Islet precursor cell (in vitro differentiated cells): ENCODE data around the gene RNF180.
"Not testable (repeated sequence)": the region's sequence is repeated elsewhere in the genome, so short reads cannot be mapped to it uniquely, and the experiment has no call there.

ENCODE experiments used
- DNase-seq: peaks from one replicate; pipeline ENCODE4 v3.0.0-alpha.2; 2018

The RNF180 gene

DNA sequence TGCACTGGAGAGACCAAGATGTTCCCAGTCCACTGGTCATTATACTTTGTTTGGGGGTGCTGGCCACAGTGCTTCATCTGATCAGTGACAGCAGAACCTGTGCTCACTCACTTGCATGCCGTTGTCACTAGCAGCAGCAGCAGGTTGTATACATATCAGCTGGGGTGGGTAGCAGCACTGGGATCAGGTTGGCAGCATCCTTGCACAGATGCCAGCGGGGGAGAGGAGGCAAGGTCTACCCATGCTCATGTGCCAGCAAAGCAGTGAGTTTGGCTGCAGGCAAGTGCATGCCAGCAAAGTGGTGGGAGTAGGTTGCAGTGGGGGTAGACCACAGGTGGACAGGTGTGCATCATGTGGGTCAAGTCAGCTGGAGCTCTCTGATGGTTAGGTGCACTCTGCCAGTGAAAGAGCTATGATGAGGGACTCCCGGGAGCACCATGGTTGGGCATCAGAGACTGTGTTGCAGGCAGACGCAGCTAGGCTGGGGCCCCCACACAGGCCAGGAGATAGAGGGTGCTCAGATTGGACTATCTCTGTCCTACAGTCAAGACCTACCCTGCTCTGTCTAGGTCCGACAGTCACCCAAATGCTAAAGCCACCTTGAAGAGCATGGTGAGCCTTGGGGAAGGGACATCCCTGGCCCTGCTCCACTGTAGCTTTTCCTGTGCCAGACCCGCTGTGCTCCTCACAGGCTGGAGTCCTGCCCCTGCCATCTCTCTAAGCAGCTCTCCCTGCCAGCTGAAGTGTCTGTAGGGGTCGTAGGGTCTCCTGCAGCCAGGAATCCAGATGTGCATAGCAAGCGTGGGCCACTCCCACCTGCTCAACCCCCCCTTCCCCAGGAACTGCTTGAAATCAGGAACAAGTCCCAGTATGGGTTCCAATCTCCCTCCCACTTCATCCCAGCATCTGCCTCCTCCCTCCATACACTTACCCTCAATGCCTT lies 119.8 kb downstream of the RNF180 start:
- DNase-seq: no peak

- DNase-seq: no peak
Measured at GRCh38 chr5:64286381-64286780, 120.7 kb downstream of the RNF180 start.

DNA sequence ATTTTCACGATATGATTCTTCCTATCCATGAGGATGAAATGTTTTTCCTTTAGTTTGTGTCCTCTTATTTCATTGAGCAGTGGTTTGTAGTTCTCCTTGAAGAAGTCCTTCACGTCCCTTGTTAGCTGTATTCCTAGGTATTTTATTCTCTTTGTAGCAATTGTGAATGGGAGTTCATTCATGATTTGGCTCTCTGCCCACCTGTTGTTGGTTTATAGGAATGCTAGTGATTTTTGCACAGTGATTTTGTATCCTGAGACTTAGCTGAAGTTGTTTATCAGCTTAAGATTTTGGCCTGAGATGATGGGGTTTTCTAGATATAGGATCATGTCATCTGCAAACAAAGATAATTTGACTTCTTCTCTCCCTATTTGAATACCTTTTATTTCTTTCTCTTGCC lies 122.9 kb downstream of the RNF180 start:
- not testable (repeated sequence) for DNase-seq

DNA sequence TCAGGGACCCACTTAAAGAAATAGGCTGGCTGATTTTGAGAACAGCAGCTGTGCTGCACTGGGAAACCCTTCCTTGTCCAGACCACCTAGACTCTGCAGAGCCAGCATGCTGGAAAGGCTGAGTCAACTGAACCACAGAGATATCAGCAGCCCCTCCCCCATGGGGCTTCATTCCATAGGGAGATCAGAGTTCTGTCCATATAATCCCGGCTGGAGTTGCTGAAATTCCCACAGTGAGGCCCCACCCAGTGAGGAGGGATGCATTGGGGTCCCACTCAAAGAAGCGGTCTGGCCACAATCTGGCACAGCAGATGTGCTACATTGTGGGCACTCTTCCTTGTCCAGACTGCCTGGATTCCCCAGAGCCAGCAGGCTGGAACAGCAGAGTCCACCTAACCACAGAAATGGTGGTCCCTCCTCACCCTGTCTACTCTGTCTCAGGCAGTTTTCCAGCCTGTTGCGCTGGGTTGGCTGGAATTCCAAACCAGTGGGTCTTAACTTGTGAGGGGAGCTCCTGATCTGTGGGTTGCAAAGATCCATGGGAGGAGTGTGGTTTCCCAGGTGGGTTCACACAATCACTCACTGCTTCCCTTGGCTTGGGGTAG lies 127.1 kb downstream of the RNF180 start:
- peak; percentile 75 for DNase-seq

- no peak for DNase-seq
Measured at GRCh38 chr5:64295101-64295500, 129.5 kb downstream of the RNF180 start.

DNA sequence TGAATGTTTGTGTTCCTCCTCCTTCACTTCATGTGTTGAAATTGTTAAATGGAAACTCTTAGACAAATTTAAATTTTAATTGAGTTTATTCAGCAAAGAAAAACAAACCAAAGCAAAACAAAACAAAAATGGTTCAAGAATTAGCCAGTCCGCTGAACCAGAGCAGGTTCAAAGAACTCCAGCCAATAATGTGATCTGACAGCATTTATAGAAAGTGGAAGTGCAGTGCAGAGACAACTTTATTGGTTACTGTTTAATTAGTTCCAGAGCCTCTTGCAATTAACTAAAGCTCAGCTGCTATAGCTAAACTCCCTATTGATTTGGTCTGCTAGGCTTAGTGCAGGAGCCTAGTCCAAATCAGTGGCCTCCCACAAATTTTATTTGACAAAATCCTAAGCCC lies 132.9 kb downstream of the RNF180 start:
- DNase-seq: no peak

DNA sequence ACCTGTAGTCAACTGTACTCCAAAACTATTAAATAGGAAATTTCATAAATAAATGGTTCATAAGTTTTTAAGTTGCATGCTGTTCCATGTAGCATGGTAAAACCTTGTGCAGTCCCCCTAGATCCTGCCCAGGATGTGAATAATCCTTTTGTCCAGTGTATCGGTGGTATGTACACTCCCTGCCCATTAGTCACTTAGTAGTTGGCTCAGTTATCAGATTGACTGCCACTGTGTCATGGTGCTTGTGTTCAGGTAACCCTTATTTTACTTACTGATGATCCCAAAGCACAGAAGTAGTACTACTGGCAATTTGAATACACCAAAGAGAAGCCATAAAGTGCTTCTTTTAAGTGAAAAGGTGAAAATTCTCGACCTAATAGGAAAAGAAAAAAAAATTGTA lies 134.2 kb downstream of the RNF180 start:
- DNase-seq: no peak

DNA sequence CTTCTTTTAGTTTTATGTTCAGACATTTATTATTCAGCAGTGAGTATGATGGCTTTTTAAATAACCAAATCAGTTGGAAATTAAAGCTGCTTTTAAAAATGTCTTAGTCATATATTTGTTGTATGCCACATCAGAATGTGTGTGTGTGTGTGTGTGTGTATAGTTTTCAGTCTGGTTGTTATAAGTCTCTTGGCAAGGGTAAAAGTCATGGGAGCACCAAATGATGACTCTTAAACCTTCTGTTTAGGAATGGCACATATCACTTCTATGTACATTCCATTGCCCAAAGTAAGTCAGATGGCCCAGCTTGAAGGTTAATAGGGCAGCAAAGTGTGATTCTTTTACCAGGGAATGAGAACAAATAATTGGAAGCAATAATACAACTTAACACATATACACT lies 135.9 kb downstream of the RNF180 start:
- DNase-seq: no peak

- DNase-seq: no peak
Measured at GRCh38 chr5:64308135-64308534, 142.5 kb downstream of the RNF180 start.

DNA sequence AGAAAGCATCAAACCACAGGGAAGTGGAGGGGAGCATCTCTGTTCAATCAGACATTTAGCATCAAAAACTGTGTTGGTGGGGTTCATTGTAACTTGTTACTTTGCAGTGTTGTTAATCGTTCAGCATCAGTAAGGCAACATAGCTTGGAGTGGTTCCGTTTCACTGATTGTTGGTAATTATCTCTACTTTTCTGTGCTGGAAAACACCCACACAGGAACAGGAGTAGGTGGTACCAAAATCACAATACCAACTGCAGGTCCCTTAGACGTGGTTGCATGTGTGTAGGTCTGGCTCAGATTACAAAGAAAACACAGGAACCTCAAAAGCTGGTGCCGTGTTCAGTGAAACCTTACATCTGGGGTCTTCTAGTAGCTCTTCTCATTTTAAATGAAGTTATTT lies 146.8 kb downstream of the RNF180 start:
- no peak for DNase-seq

DNA sequence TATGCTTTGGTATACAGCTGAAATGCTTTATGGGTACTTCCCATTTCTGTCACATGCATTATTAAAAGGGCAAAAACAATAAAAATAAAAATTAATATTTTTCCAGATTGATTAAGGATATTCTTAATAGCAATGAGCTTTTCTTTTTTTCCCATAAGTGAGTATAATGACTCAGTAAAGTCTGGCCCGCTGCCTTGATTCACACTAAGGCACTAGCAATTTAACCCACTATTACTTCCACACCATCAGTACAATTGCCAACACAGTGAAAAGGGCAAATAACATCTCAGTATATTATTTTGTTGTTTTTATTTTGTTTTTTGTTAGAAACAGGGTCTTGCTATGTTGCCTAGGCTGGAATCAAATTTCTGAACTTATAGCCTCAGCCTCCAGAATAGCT lies 150.1 kb downstream of the RNF180 start:
- DNase-seq: no peak

DNA sequence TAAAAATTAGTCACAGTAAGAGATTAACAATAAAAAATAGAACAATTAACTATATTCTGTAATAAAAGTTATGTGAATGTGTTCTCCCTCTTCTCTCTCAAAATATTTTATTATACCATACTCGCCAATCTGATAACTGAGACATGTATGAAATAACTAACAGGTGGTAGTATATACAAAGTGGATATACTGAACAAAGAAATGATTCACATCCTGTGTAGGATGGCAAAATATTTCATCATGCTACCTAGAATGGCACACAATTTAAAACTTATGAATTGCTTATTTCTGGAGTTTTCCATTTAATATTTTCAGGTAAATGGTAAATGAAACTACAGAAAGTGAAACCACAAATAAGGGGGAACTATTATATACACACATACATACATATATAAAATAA lies 152.5 kb downstream of the RNF180 start:
- no peak for DNase-seq

DNA sequence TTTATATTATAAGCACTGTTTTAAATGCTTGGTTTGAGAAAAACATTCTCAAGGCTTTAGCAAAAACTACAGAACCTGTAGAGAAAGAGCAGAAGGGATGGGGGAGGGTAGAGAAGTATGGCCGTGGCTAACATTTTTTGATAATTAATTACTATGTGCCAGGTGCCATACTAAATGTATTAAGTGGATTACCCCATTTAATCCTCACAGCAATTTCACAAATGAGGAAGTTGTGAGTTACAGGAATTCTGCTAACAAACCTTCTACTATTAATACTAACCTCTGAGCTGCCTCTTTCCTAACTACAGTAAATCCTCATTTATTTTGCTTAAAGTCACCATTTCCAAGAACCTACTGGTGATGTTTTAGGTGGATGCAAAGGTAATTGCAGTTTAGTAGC lies 157.9 kb downstream of the RNF180 start:
- no peak for DNase-seq

GRCh38 chr5:64330728-64331231 lies 165.1 kb downstream of the RNF180 start:
- DNase-seq: no peak

DNA sequence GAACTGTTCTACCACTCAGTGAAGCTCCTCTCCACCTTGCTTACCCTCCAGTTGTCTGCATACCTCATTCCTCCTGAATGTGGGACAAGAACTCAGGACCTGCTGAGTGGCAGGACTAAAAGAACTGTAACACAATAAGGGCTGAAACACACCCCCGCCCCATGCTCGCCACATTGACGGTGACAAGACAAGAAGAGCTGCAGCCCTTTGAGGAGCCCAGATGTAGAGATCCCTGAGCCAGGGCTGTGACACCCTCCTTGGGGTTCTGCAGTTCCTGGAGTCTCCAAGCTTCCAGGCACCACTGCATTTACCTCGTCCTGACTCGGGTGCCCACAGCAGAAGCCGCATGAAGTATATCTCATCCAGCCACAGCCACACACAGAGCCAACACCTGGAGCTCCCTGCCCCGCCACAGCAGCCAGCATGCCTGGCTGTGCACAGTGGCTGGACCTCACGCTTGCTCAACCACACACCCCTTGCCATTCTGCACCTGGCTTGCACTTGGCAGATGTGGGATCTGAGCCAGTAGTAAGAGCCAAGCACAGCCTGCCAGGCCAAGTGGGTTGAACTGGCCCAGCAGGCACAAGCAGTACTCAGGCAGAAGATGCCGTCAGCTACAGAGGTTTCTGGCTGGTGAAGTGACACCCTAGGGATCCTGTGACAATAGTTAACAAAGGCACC lies 166.1 kb downstream of the RNF180 start:
- DNase-seq: no peak

DNA sequence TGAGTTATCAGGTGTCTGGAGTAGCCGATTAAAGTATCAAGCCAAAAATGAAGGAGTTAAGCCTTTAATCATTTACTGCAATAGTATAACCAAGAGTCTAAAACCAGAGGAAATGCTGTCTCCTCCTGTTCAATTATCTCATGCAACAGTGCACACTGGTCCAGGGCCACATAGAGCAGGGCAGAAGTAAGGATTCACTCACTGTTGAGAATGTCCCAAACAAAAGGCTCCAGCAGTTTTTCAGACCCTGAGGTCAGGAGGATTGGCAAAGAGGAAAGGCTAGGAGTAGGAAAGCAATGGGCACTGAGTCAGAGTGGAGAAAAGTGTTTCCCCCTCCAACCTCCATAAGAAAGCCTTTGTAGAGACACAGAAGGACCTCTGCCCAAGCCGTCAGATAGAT lies 168.2 kb downstream of the RNF180 start:
- no peak for DNase-seq

- no peak for DNase-seq
Measured at GRCh38 chr5:64339769-64340168, 174.1 kb downstream of the RNF180 start.

- no peak for DNase-seq
Measured at GRCh38 chr5:64340293-64340692, 174.7 kb downstream of the RNF180 start.

- DNase-seq: no peak
Measured at GRCh38 chr5:64341340-64341739, 175.7 kb downstream of the RNF180 start.

DNA sequence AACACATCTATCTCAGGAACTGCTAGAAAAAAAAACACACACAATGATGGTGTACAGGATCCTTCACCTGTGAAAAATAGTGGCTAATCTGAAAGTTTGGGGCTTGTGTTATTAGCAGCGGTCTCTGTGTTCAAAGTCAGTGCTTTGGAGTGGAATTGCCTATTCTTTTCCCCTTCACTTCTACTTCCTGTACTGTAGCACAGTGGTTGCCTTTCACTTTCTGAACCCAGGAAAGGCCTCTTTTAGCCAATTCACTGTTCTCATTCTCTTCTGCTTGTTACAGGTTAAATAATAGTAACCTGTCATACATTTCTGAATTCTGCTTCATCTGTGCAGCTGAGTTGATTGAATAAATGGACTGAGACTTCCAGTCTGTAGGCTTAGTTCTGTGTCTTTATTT lies 178.9 kb downstream of the RNF180 start:
- DNase-seq: no peak

DNA sequence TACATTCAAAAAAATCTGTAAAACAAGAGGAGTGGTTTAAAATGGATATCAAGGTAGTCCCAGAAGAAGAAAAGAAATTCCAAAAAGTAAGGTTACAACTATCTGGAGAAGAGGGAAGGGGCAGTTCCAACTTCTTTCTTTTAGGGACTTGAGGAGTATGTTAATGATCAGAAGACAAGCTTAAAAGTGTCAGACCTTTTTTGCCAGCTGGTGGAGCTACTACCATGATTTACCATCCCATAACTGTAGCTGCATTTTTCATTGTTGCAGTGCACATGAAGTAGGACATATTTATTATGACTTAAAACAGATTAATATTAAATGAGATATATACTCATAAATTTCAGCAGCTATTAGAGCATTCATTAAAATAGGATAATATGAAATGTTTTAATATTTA lies 181.7 kb downstream of the RNF180 start:
- DNase-seq: no peak

- DNase-seq: no peak
Measured at GRCh38 chr5:64364426-64364825, 198.8 kb downstream of the RNF180 start.

DNA sequence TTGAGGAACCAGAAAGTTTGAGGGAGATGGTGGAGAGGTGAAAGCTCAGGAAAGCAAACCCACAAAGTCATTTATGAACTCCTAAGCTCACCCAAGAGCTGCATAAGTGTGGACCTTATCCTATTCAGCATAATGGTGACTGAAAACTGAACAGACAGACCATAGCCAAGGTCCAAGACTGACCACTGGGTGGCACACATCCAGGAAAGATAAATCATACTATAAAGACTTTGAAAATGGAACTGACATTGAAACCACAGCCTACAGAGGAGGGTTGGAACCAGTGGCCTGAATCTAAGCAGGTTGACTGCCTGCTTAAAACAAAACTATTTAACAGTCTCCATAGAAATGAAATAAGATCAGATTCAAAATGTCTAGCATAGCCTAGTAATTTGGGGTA lies 219.1 kb downstream of the RNF180 start:
- DNase-seq: peak; percentile 54

GRCh38 chr5:64397552-64397951 lies 231.9 kb downstream of the RNF180 start:
- DNase-seq: no peak
